Esophagus (tissue), 2 donors: ENCODE measurements around the gene GTF2E1. TPM values are rescaled to one million over a fixed set of nuclear protein-coding genes. Genes with fewer than 3 reads are reported as not detected.
"Not testable (repeated sequence)": the region's sequence is repeated elsewhere in the genome, so short reads cannot be mapped to it uniquely, and the experiment has no call there.

ENCODE experiments used
- H3K27ac ChIP-seq, 2 donors: one replicate each; pipeline ENCODE4 v1.5.1; 2013; ENCODE audit warnings: low read depth in 2 of 2, mild to moderate bottlenecking in 2 of 2, inconsistent platforms in 1 of 2, low read length in 1 of 2, moderate library complexity in 1 of 2
- H3K27me3 ChIP-seq, 2 donors: one replicate each; pipeline ENCODE4 v1.6.1; 2013; ENCODE audit warnings: low read length in 2 of 2, control low read depth in 1 of 2, mild to moderate bottlenecking in 1 of 2; ENCODE audit not compliant: insufficient read depth in 2 of 2, control insufficient read depth in 1 of 2
- H3K36me3 ChIP-seq, 2 donors: one replicate each; pipeline ENCODE4 v1.6.1; 2013; ENCODE audit warnings: low read length in 1 of 2; ENCODE audit not compliant: control insufficient read depth in 2 of 2, insufficient read depth in 2 of 2
- H3K4me1 ChIP-seq, 2 donors: one replicate each; pipeline ENCODE4 v1.6.1; 2013; ENCODE audit warnings: low read length in 1 of 2; ENCODE audit not compliant: control insufficient read depth in 2 of 2, insufficient read depth in 2 of 2
- H3K4me3 ChIP-seq, 2 donors: one replicate each; pipeline ENCODE4 v1.5.1; 2013; ENCODE audit warnings: low read length in 2 of 2, mild to moderate bottlenecking in 2 of 2, low read depth in 1 of 2, moderate library complexity in 1 of 2
- H3K9me3 ChIP-seq, 2 donors: one replicate each; pipeline ENCODE4 v1.6.1; 2013; ENCODE audit warnings: mild to moderate bottlenecking in 2 of 2, low read depth in 1 of 2, low read length in 1 of 2, moderate library complexity in 1 of 2; ENCODE audit not compliant: control insufficient read depth in 2 of 2, insufficient read depth in 1 of 2
- WGBS, 2 donors: extraction: QIAGEN DNeasy Blood & Tissue Kit; methylation state at CpG; one replicate each; pipeline ENCODE4 v1.1.7; 2013; 5-methylcytosine and 5-hydroxymethylcytosine counted together
- polyA plus RNA-seq, 2 donors: library from polyadenylated mRNA; stranded (reverse); fragments of 200-250 nt; gene quantifications; one replicate each; pipeline ENCODE4 v1.2.3, GENCODE V29; 2013
- donor health status: healthy with polysubstance abuse.
- donor health status: Bipolar disorder and iron deficiency.

GTF2E1 gene
- 1 to 10 TPM; 3.5 to 4.1 TPM for polyA plus RNA-seq

GRCh38 chr3:120742198-120742848 lies at the start of gene GTF2E1, which contains the start of gene RABL3:
TSS of gene GTF2E1 (plus strand) at chr3:120742744. CDS start at chr3:120750553, 7,809 bp downstream.
TSS of gene RABL3 (minus strand) at chr3:120742516. CDS start at chr3:120742507, 9 bp downstream.
- H3K4me3 ChIP-seq: peak within 1 kb of the TSS; percentile 89 to 100
- H3K27me3 ChIP-seq: no peaks in the 10 kb centered on the region
- peaks cover 3 to 5% of the 10 kb centered on the region in 2 donors for H3K4me1 ChIP-seq
- no peaks in the 10 kb centered on the region for H3K36me3 ChIP-seq
- H3K27ac ChIP-seq: peak within 1 kb of the TSS; percentile 97 to 100
- H3K9me3 ChIP-seq: no peaks in the 10 kb centered on the region
- 0 to 1% methylated on average over 39 of the region's 39 CpGs for WGBS, 2 donors

- 75 to 98% methylated on average over 1 of the region's 1 CpG for WGBS, 2 donors
- no peaks in the 10 kb centered on the region for H3K4me1 ChIP-seq
- no peaks in the 10 kb centered on the region for H3K27me3 ChIP-seq
- no peak overlapping the region for H3K27ac ChIP-seq
- no peaks in the 10 kb centered on the region for H3K9me3 ChIP-seq
- peaks cover 0 to 6% of the 10 kb centered on the region in 2 donors for H3K36me3 ChIP-seq
- no peak overlapping the region for H3K4me3 ChIP-seq
Observed at GRCh38 chr3:120693439-120694171, 48.9 kb upstream of the GTF2E1 start.

- Histone ChIP-seq H3K4me1 (no peaks in the 10 kb centered on the region), H3K36me3 (peaks cover 0 to 4% of the 10 kb centered on the region in 2 donors), H3K4me3 (no peak overlapping the region), H3K9me3 (peaks cover 0 to 3% of the 10 kb centered on the region in 2 donors), H3K27ac (no peak overlapping the region), H3K27me3 (no peaks in the 10 kb centered on the region)
- 80 to 88% methylated on average over 3 of the region's 3 CpGs for WGBS, 2 donors
Observed at GRCh38 chr3:120699333-120699732, 43.2 kb upstream of the GTF2E1 start.

- peaks cover 0 to 4% of the 10 kb centered on the region in 2 donors for H3K36me3 ChIP-seq
- no peak overlapping the region for H3K4me3 ChIP-seq
- 81 to 86% methylated on average over 5 of the region's 5 CpGs for WGBS, 2 donors
- no peak overlapping the region for H3K27ac ChIP-seq
- no peaks in the 10 kb centered on the region for H3K27me3 ChIP-seq
- H3K9me3 ChIP-seq: peaks cover 0 to 3% of the 10 kb centered on the region in 2 donors
- no peaks in the 10 kb centered on the region for H3K4me1 ChIP-seq
Observed at GRCh38 chr3:120705884-120706582, 36.5 kb upstream of the GTF2E1 start.

GRCh38 chr3:120706950-120707349 lies 35.6 kb upstream of the GTF2E1 start:
- Histone ChIP-seq H3K27me3 (no peaks in the 10 kb centered on the region), H3K36me3 (peaks cover 0 to 4% of the 10 kb centered on the region in 2 donors), H3K9me3 (peaks cover 0 to 3% of the 10 kb centered on the region in 2 donors), H3K4me3 (no peak overlapping the region), H3K4me1 (no peaks in the 10 kb centered on the region), H3K27ac (no peak overlapping the region)

GRCh38 chr3:120708408-120708807 lies 34.1 kb upstream of the GTF2E1 start:
- H3K9me3 ChIP-seq: no peaks in the 10 kb centered on the region
- H3K36me3 ChIP-seq: no peaks in the 10 kb centered on the region
- no peaks in the 10 kb centered on the region for H3K27me3 ChIP-seq
- no peak overlapping the region for H3K27ac ChIP-seq
- H3K4me1 ChIP-seq: no peaks in the 10 kb centered on the region
- no peak overlapping the region for H3K4me3 ChIP-seq

- H3K36me3 ChIP-seq: no peaks in the 10 kb centered on the region
- no peaks in the 10 kb centered on the region for H3K4me1 ChIP-seq
- H3K9me3 ChIP-seq: no peaks in the 10 kb centered on the region
- 94 to 97% methylated on average over 1 of the region's 1 CpG for WGBS, 2 donors
- H3K4me3 ChIP-seq: no peak overlapping the region
- no peak overlapping the region for H3K27ac ChIP-seq
- H3K27me3 ChIP-seq: no peaks in the 10 kb centered on the region
Observed at GRCh38 chr3:120710369-120710768, 32.2 kb upstream of the GTF2E1 start.

GRCh38 chr3:120713262-120713661 lies 29.3 kb upstream of the GTF2E1 start:
- Histone ChIP-seq H3K9me3 (no peaks in the 10 kb centered on the region), H3K4me1 (no peaks in the 10 kb centered on the region), H3K36me3 (no peaks in the 10 kb centered on the region), H3K27me3 (no peaks in the 10 kb centered on the region), H3K27ac (no peak overlapping the region), H3K4me3 (no peak overlapping the region)

GRCh38 chr3:120719167-120719834 lies 23.2 kb upstream of the GTF2E1 start:
- H3K36me3 ChIP-seq, H3K27me3 ChIP-seq, H3K27ac ChIP-seq, H3K4me1 ChIP-seq, H3K9me3 ChIP-seq: not testable (repeated sequence)
- peak overlapping the region in 1 of 2 donors; percentile 31 for H3K4me3 ChIP-seq
- 54 to 57% methylated on average over 20 of the region's 20 CpGs for WGBS, 2 donors
